HL-60 (cell line): ENCODE measurements around the gene SLC6A11.

Experiments used
- CTCF ChIP-seq: IDR thresholded peaks from one replicate; pipeline ENCODE4 v1.5.1; 2011; ENCODE audit warnings: low read length, control low read depth, inconsistent platforms; ENCODE audit not compliant: insufficient read depth
- POLR2AphosphoS5 ChIP-seq: IDR thresholded peaks from 2 replicates; pipeline ENCODE4 v1.6.1; 2012; ENCODE audit warnings: low read depth
- REST ChIP-seq: IDR thresholded peaks from 2 replicates; pipeline ENCODE4 v1.6.1; 2012; ENCODE audit warnings: low read depth; ENCODE audit not compliant: insufficient replicate concordance
- SPI1 ChIP-seq: IDR thresholded peaks from 2 replicates; pipeline ENCODE4 v1.6.1; 2012; ENCODE audit warnings: low read depth, mild to moderate bottlenecking, borderline replicate concordance

- TF ChIP-seq CTCF = no peak
- TF ChIP-seq REST = no peak
- no peak for TF ChIP-seq POLR2AphosphoS5
- TF ChIP-seq SPI1 = no peak
Measured at GRCh38 chr3:10951295-10951926, 135.4 kb downstream of the SLC6A11 start.
